T-helper 1 cell treated with Interleukin-12 subunit alpha and Interleukin-12 subunit beta and Interleukin-4 antibody, amounts not matched to agents 30 μg/mL and 1 μg/mL, for 36 hours (primary cell): ENCODE data around the gene OMP.

Source experiments
- H3K27ac Mint-ChIP-seq: one replicate; pipeline ENCODE4 v1.8.0; 2021; ENCODE audit warnings: mild to moderate bottlenecking, mixed read lengths
- H3K27me3 Mint-ChIP-seq: one replicate; pipeline ENCODE4 v1.8.0; 2021; ENCODE audit warnings: low read depth, mixed read lengths
- H3K36me3 Mint-ChIP-seq: one replicate; pipeline ENCODE4 v1.8.0; 2021; ENCODE audit warnings: low read depth, mixed read lengths
- H3K4me1 Mint-ChIP-seq: one replicate; pipeline ENCODE4 v1.8.0; 2021; ENCODE audit warnings: low read depth, mixed read lengths
- H3K4me3 Mint-ChIP-seq: one replicate; pipeline ENCODE4 v1.8.0; 2021; ENCODE audit warnings: mild to moderate bottlenecking, moderate library complexity, mixed read lengths
- H3K9me3 Mint-ChIP-seq: one replicate; pipeline ENCODE4 v1.8.0; 2021; ENCODE audit warnings: mixed read lengths

The OMP gene

GRCh38 chr11:77149716-77150392, 47.2 kb downstream of the OMP start:
- Mint-ChIP-seq H3K9me3 (no peaks in the 10 kb centered on the region), H3K4me3 (no peak overlapping the region), H3K4me1 (peaks cover 33% of the 10 kb centered on the region), H3K27ac (no peak overlapping the region), H3K36me3 (no peaks in the 10 kb centered on the region), H3K27me3 (peaks cover 12% of the 10 kb centered on the region)

- Mint-ChIP-seq H3K27me3 (peaks cover 11% of the 10 kb centered on the region), H3K36me3 (no peaks in the 10 kb centered on the region), H3K27ac (no peak overlapping the region), H3K9me3 (no peaks in the 10 kb centered on the region), H3K4me1 (peaks cover 34% of the 10 kb centered on the region), H3K4me3 (no peak overlapping the region)
Measured at GRCh38 chr11:77150836-77151235, 48.2 kb downstream of the OMP start.

- Mint-ChIP-seq H3K27me3 (peaks cover 6% of the 10 kb centered on the region), H3K27ac (peak overlapping the region; percentile 72), H3K36me3 (no peaks in the 10 kb centered on the region), H3K4me1 (peaks cover 34% of the 10 kb centered on the region), H3K9me3 (no peaks in the 10 kb centered on the region), H3K4me3 (peak overlapping the region; percentile 46)
Measured at GRCh38 chr11:77151804-77152509, 49.3 kb downstream of the OMP start.

GRCh38 chr11:77152846-77153245, 50.2 kb downstream of the OMP start:
- no peaks in the 10 kb centered on the region for H3K9me3 Mint-ChIP-seq
- H3K4me3 Mint-ChIP-seq = peak overlapping the region; percentile 22
- H3K27ac Mint-ChIP-seq = peak overlapping the region; percentile 53
- peaks cover 6% of the 10 kb centered on the region for H3K27me3 Mint-ChIP-seq
- H3K4me1 Mint-ChIP-seq = peaks cover 34% of the 10 kb centered on the region
- no peaks in the 10 kb centered on the region for H3K36me3 Mint-ChIP-seq
